ENCODE measurements around the gene NENF.
A peak's percentile ranks its signal among the peaks of the same experiment; 100 is the strongest.

NENF gene

GRCh38 chr1:212401838-212402582, 30.7 kb upstream of the NENF start:
- peak; percentile 61 for DNase-seq (ENCODE audit: low read depth)
- TF ChIP-seq, protein P1, sequence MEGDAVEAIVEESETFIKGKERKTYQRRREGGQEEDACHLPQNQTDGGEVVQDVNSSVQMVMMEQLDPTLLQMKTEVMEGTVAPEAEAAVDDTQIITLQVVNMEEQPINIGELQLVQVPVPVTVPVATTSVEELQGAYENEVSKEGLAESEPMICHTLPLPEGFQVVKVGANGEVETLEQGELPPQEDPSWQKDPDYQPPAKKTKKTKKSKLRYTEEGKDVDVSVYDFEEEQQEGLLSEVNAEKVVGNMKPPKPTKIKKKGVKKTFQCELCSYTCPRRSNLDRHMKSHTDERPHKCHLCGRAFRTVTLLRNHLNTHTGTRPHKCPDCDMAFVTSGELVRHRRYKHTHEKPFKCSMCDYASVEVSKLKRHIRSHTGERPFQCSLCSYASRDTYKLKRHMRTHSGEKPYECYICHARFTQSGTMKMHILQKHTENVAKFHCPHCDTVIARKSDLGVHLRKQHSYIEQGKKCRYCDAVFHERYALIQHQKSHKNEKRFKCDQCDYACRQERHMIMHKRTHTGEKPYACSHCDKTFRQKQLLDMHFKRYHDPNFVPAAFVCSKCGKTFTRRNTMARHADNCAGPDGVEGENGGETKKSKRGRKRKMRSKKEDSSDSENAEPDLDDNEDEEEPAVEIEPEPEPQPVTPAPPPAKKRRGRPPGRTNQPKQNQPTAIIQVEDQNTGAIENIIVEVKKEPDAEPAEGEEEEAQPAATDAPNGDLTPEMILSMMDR (conservative IDR thresholded peaks at IDR 0.05; ENCODE audit: low read depth, low read length): no peak
- H3K4me3 ChIP-seq (ENCODE audit: low read depth, low read length): no peak overlapping the region

DNA sequence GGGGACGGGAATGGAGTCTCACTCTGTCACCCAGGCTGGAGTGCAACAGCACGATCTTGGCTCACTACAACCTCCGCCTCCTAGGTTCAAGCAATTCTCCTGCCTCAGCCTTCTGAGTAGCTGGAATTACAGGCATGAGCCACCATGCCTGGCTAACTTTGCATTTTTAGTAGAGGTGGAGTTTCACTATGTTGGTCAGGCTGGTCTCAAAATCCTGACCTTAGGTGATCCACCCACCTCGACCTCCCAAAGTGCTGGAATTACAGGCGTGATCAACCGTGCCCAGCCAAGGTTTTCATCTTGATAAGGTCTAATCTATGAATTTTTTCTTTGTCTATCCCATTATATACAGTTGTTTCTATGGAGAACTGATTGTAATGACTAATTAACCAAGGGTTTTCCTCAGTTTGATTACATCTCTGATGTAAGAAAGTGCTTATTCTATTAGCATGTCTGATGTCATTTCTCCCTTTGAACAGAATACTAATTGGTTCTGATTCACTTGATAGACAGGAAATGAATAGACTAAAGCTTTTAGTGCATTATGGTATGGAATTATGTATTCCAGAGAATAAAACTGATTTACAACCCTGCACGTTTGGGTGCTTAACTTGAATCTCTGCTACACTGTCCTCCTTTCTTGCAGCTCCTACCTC, 29.9 kb upstream of the NENF start:
- TF ChIP-seq, protein P1 (conservative IDR thresholded peaks at IDR 0.05; ENCODE audit: low read depth, low read length): no peak
- no peak for DNase-seq (ENCODE audit: low read depth)
- no peak overlapping the region for H3K4me3 ChIP-seq (ENCODE audit: low read depth, low read length)

DNA sequence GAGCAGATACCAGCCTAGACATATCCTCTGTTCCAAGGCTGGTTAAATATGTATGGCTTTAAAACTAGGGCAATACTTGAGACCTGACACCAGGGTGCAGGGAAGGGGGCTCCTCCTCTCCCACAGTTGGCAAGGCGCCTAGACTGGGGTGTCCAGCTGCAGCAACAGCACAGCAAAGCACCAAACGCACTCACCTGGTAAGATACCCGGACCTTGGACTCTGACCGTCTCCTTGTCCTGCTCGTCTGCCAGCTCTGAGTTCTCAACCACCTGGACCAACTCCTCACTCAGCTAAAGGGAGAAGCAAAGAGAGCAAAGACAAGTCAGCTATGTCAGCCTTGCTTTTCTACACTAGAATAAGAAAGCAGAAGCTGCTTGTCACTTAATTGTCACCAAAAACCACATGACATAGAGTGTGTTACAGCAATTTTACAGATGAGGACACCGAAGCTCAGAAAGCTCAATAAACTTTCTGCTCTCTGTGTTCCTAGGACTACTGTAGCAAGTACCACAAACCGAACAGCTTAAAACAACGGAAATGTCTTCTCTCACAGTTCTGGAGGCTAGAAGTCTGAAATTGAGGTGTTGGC, 22.4 kb upstream of the NENF start:
- H3K4me3 ChIP-seq (ENCODE audit: low read depth, low read length): no peak overlapping the region
- DNase-seq (ENCODE audit: low read depth): no peak
- TF ChIP-seq, protein P1 (conservative IDR thresholded peaks at IDR 0.05; ENCODE audit: low read depth, low read length): no peak

DNA sequence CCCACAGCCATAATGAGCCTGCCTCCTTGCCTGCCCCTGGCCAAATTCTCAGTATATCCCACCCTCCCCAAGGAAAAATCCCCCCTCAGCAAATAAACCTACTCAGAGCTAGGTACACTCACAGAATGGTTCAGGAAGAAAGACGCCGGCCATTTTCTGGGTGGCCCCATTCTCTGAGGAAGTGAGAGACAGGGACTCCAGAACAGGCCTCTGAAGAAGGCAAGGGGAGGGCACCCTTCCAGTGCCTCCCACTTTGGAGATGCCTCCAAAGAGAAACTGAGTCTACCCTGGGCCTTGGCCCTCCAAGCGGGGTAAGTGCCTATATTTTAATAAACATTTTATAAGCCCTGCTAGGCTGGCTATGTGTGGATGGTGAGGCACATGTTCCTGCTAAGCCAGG, 20.3 kb upstream of the NENF start:
- no peak overlapping the region for H3K4me3 ChIP-seq (ENCODE audit: low read depth, low read length)
- DNase-seq (ENCODE audit: low read depth): no peak
- TF ChIP-seq, protein P1 (conservative IDR thresholded peaks at IDR 0.05; ENCODE audit: low read depth, low read length): no peak

DNA sequence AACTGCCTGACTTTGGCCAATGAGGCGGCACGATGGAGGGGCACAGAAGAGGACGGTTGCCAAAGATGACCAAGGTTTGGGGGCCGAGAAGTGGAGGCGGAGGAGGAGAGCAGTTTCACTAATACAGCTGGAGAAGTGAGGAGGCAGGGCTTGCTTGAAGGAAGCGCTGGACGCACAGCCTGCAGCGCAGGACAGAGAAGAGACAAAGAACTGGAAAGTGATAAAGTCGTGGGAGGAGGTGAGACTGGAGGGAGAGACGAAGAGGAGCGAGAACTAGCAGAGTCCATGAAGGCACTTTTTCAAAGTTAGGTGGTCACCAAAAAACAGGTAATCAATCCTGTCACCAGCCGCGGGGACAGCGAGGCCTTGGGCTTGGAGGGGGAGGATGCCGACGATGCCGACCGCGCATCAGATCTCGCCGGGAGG, 18.8 kb upstream of the NENF start:
- peak overlapping the region; percentile 98 for H3K4me3 ChIP-seq (ENCODE audit: low read depth, low read length)
- peak; percentile 31 for DNase-seq (ENCODE audit: low read depth)
- TF ChIP-seq, protein P1 (conservative IDR thresholded peaks at IDR 0.05; ENCODE audit: low read depth, low read length): no peak

DNA sequence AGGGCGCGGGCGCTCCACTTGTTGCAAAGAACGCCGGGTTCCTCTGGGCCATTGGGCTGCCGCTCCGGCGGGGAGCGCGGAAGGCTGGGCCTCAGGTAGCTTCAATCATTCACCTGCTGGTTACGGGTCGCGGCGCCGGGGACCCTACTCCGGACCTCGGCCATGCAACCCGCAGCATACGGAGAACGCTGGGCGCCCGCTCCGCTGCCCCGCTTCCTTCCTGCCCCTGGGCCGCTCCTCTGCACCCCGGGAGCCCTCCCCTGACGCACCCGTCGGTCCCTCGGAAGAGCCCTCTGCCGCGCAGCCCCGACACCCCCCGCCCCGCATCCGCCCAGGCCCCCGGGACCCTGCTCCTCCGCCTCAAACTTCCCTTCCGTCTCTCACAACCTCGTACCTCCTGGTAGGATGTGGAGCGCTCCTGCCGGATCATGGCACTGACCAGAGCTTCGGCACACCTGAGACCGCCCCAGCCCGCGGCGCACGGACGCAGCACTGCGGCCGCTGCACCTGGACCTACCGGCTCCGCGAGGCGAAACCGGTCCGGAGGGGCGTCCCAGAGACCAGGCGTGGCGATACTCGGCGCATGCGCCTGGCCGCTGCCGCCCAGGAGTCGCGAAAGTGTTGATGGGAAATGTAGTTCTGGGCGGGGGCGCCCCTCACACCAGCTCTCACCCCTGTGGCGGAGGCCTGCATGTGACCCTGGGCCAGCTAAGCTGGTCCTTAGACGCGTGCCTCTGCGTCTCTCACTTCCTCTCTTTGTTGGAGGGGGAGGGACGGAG, 18.2 kb upstream of the NENF start, which contains the start of gene PACC1:
Gene PACC1, minus strand, starts transcription at position 559 of the 779 bp plus-strand sequence. Its CDS starts 129 bp downstream, at position 430.
- TF ChIP-seq, protein P1 (conservative IDR thresholded peaks at IDR 0.05; ENCODE audit: low read depth, low read length): peak; percentile 7
- DNase-seq (ENCODE audit: low read depth): peak; percentile 83
- peak within 1 kb of the TSS; percentile 98 for H3K4me3 ChIP-seq (ENCODE audit: low read depth, low read length)
